Measurements from ENCODE around the gene NAPEPLD.
"Not testable (repeated sequence)": the region's sequence is repeated elsewhere in the genome, so short reads cannot be mapped to it uniquely, and the experiment has no call there.

NAPEPLD gene

GRCh38 chr7:103065667-103066066 lies 83.2 kb downstream of the NAPEPLD start:
- H3K4me3 ChIP-seq (replicated peaks; ENCODE audit: low read depth, low read length): no peak overlapping the region
- peak; percentile 14 for DNase-seq (ENCODE audit: extremely low read depth, low read depth)
- TF ChIP-seq CTCF (IDR thresholded peaks at IDR 0.05; ENCODE audit: low read depth, low read length, missing control alignments): peak; percentile 70

- TF ChIP-seq CTCF (IDR thresholded peaks at IDR 0.05; ENCODE audit: low read depth, low read length, missing control alignments): no peak
- no peak for DNase-seq (ENCODE audit: extremely low read depth, low read depth)
- no peak overlapping the region for H3K4me3 ChIP-seq (replicated peaks; ENCODE audit: low read depth, low read length)
Observed at GRCh38 chr7:103063895-103064294, 85.0 kb downstream of the NAPEPLD start.

- TF ChIP-seq CTCF (IDR thresholded peaks at IDR 0.05; ENCODE audit: low read depth, low read length, missing control alignments): no peak
- H3K4me3 ChIP-seq (replicated peaks; ENCODE audit: low read depth, low read length): no peak overlapping the region
- DNase-seq (ENCODE audit: extremely low read depth, low read depth): no peak
Observed at GRCh38 chr7:103059471-103059870, 89.4 kb downstream of the NAPEPLD start.

GRCh38 chr7:103058122-103058521 lies 90.8 kb downstream of the NAPEPLD start:
- no peak for TF ChIP-seq CTCF (IDR thresholded peaks at IDR 0.05; ENCODE audit: low read depth, low read length, missing control alignments)
- no peak overlapping the region for H3K4me3 ChIP-seq (replicated peaks; ENCODE audit: low read depth, low read length)
- no peak for DNase-seq (ENCODE audit: extremely low read depth, low read depth)

- H3K4me3 ChIP-seq (replicated peaks; ENCODE audit: low read depth, low read length); DNase-seq (ENCODE audit: extremely low read depth, low read depth): not testable (repeated sequence)
Observed at GRCh38 chr7:103056006-103056405, 92.9 kb downstream of the NAPEPLD start.

- TF ChIP-seq CTCF (IDR thresholded peaks at IDR 0.05; ENCODE audit: low read depth, low read length, missing control alignments): no peak
- no peak for DNase-seq (ENCODE audit: extremely low read depth, low read depth)
- H3K4me3 ChIP-seq (replicated peaks; ENCODE audit: low read depth, low read length): no peak overlapping the region
Observed at GRCh38 chr7:103051519-103051918, 97.4 kb downstream of the NAPEPLD start.

All from HFF-Myc (cell line).